Medulla oblongata (tissue), 1 donor: ENCODE data around the gene SHANK1.
A peak's percentile ranks its signal among the peaks of the same experiment; 100 is the strongest.

ENCODE experiments used
- DNase-seq: peaks from one replicate; pipeline ENCODE4 v3.0.0-alpha.2; 2015; ENCODE audit errors: extremely low spot score

Gene SHANK1

DNA sequence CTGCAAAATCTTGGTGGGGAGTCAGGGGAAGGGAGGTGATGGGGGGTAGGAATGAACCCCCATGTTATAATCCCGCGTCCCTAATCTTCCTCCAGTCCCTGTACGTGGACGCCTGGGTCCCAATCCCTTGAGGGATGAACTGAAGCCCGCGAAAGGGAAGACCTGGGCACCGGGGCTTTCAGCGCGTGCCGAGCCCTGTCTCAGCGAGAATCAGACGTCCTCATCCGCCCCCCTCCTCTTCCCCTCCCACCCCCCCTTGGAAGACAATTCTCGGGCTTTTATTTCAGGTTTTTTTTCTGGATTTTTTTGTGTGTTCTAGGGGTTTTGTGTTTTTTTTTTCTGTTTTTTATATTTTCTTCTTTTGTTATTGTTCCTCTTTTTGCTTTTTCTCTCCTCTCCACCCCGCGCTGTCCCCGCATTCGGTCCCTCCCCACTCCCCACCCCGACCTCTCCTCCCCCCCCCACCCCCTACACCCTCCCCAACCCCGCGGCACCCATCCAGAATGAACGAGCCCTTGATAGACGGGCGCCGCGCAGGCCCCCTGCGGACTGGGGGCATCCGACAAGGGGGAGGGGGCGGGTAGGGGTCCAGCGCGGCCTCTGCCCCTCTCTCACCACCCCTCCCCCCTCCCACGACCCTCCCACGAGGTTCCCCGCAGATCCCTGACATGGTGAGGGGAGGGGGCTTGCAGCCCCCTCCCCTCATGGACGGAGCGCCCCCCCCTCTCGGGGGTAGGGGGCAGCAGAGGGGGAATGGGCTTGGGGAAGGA lies 60.1 kb downstream of the SHANK1 start:
- DNase-seq, result no peak

DNA sequence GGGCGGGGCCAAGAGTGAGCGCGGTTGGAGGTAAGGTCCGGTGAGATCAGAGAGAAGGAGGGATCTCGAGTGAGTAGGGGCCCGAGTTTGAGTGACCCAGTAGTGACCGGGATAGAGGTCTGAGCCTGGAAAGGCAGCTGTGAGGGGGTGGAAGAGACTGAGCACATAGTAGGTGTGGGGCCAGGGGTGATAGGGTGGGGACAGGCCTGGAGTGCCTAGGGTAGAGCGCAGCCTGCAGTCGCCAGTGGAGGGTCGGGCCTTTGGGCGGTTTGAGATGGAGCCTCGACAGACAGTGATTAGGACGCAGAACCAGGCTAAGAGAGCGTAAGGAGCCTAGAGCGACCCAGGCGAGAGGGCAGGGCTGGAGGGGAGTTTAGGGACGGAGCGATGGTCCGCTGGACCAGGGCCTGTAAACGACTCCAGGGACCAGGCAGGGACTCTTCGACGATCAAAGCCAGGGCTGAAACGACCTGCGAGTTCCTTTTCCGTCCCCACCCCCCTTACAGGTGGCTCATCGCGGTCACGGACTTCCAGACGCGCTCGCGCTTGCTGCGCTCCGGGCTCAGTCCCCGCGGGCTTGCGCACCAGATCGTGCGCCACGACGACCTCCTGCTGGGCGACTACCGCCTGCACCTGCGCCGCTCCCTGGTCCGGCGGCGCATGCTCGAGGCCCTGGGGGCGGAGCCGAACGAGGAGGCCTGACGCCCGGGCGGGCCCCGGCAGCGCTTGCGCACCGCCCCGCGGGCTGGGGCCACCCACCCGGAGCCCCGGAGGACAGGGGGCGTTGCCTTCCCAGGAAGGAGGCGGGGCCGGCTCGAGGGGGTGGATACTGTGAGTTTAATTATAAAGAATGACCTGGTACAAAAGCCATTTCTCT lies 60.9 kb downstream of the SHANK1 start:
- DNase-seq, result peak; percentile 90

DNA sequence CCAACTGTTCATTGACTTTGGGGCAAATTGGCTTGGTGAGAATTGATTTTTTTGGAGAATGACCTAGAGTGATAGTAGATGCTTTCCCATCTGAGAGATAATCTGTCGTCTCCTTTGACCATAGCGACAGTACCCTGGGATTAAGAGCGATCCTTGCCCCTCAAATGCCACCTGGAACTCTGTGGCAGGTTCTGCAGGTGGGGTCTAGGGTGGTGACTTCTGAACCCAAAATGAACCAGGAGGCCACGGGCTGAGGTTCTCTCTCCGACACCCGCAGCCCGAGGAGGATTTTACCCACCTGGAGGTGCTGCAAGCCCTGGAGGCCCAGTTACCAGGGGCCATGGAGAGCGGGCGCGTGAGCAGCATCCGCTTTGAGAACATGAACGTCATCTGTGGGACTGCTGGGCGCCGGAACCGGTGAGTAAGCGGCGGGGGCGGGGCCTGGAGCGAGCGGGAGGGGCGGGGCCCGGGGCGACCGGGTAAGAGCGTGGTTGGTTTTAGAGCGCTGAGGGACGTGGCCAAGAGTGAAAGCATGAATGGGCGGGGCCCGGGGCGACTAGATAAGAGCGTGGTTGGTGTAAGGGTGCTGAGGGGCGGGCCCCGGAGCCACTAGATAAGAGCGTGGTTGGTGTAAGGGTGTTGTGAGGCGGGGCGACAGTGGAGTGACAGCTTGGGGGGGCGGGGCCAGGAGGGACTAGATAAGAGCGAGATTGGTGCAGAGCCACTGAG lies 61.7 kb downstream of the SHANK1 start:
- DNase-seq, result peak; percentile 98

DNA sequence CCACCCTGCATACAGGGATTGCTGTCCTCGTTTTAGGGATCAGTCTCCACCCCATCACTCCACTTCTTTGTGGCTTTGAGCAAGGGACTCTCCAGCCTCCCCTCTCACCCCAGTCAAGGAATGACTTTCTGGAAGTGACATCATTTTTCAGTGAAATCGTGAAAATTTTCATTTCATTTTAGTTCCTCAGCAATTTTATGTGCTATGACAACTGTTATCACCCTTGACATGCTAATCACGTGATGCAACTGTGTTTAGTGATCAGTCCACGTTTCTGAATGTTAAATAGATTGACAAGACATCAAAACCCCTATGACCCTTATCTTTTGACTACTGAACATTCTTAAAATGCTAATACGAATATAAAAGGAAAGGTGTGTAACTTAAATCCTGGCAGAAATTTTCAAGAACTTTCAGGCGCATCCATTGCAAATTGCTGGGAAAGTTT lies 62.4 kb downstream of the SHANK1 start:
- DNase-seq, result no peak

DNA sequence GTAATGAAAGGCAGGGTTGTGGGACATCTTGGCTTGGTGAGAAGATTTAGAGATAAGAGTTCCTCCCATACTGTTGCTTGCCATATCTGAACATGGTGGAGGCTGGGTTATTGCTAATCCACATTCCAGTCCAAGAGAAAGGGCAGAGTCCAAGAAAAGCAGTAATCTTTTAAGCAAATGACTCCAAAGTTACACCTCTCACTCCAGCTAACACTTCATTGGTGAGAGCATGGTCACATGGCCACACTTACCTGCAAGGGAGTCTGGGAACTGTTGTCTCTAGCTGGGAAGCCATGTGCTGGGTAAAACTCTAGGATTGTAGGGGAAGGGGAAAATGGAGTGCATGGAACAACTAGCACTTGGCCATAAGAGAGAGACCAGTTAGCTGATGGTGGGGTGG lies 64.7 kb downstream of the SHANK1 start:
- DNase-seq, result no peak

DNA sequence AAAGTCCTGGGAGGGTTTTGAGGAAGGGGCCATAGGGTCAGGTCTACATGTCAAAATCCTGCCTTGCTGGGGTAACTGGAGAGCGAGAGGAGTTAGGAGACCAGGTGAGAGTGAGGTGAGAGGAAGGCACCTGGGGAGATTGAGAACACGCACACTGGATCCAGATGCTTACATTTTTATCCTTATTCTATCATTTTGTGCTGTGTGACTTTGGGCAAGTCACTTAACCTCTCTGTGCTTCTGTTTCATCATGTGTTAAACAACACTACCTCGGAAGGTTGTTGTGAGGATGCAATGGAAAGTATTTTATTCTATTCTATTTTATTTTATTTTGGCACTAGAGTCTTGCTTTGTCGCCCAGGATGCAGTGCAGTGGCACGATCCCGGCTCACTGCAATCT lies 66.9 kb downstream of the SHANK1 start:
- no peak for DNase-seq

DNA sequence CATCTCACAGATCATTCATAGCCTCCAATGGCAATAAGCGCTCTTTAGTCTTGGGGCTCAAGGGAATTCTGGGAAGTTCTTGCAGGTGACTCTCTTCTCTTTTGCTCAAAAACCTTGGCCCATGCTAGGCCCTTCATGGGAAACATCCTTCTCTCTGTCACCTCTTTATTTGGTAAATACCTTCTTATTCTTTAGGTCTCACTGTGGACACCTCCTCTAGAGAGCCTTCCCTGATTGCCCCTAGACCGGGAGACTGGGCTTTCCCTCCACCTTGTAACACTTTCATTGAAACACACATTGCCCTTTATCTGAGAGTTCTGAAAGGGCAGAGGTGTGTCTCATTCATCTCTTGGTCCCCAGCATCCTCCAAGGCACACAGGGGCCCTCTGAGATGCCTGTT lies 68.4 kb downstream of the SHANK1 start:
- no peak for DNase-seq

DNA sequence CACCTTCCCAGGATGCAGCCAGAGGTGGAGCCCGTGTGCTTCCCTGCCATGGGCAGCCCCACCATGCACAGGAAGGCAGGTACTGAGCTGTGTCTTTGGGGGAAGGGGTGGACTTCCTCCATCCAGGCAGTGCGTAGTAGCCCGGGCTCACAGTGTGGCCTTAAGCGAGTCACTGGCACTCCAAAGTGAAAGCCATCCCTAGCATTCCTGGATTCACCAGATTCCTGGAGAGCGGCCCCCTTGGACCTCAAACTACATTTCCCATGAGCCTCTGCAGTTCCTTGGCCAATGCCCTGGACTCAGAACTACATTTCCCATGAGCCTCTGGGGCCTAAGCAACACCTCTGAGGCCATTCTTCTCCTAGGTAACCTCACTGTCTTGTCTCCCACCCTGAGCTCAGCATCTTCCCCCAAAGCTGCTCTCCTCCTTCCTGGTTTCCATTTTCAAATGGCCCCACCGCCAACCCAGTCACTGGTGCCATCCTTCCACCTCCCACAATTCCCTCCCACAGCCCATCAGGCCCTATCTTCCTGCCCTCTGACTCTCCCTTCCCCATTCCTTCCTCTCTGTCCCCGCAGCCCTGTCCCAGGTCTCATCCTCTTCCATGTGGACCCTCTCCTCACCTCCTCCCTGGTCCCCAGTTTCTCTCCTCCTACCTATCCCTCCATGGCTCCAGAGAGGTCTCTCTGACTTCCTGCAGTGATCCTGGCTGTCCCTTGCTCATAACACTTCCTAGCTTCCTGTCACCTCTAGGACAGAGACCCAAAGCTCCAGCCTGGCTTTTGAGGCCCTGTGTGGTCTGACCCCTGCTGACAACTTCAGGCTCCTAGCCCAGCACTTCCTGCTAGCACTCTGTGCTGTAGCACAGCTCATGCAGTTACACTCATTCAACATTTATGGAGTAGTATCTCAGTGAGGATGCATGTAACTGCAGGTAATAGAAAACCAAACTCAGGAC lies 69.9 kb downstream of the SHANK1 start, which contains the start of gene C19orf81:
Gene C19orf81, plus strand, starts transcription at position 13 of the 959 bp plus-strand sequence. Its CDS starts 0 bp downstream, at position 13.
- DNase-seq, result no peak

DNA sequence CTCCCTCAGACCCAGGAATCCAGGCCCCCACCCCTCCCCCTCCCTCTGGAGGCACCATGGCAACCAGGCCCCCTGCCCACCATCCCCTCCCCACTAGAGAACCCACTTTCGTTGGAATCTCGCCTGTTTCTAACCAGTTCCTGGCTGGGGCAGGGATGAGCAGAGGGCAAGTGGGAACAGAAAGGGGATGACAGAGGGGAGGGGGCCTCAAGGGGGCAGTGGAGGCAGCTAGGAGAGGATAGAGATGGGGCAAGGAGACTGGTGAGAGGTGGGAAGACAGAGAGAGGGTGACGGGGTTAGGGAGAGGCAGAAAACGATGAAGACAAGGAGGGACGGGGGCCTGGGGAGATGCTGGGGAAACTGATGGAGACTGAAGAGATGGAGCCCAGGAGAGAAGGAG lies 70.9 kb downstream of the SHANK1 start:
- no peak for DNase-seq

DNA sequence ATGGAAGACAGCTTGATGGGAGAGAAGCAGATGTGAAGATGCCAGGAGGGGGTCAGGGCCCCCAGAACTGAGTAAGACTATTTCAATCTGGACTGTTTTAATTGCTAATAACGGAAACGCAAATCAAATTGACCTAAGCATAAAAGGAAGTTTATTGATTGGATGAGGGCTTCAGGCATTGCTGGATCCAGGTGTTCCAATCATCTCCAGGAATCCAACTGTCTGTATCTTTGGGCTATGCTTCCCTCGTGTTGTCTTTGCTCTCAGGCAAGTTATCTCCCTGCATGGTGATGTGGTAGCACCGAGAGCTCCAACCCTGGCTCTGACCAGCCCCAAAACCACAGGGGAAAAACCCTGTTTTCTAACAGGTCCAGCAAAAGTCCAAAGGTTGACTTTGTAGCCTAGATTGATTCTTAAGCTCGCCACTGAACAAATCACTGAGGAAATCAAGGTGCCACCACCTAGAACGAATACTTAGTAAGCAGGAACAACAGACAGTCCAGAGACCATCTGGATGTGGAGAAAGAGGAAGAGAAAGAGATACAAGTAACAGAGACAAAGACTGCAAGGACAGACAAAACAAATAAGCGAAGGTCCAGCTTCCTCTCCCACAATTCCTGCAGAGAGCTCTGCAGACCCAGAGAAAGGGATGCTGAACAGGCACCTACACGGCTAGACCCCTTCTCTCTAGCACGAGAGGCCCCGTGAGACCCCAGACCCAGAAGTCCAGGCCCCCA lies 71.6 kb downstream of the SHANK1 start:
- no peak for DNase-seq

DNA sequence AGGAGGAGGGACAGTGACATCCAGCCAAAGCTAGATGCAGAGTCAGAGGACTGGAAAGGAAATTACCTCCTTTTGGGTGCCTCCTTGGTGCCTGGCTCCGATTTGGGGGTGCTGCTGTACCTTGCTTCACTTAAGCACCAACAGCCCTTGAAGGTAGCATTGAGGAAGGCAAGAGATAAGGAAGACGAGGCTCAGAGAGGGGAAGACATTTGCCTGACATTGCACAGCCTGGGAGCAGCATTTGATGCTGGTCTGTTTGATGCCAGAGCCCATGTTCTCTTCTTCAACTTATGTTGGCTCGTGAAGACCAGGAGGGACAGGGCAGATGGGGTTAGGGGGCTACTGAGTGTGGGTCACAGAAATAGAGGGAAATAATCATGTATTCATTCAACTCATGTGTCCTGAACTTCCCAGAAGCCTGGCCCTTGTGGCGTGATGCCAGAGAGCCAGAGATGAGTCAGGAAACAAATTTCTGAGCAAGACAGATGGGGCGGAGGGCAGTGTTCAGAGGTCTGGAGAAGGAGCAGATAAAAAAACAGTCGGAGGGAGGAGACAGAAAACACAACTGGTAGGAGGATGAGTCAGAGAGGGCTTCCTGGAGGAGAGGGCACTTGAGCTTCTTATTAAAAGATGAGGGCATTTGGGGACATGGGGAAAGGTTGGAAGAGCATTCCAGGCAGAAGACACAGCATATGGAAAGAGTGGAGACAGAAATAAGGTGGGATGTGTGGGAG lies 73.4 kb downstream of the SHANK1 start:
- no peak for DNase-seq

DNA sequence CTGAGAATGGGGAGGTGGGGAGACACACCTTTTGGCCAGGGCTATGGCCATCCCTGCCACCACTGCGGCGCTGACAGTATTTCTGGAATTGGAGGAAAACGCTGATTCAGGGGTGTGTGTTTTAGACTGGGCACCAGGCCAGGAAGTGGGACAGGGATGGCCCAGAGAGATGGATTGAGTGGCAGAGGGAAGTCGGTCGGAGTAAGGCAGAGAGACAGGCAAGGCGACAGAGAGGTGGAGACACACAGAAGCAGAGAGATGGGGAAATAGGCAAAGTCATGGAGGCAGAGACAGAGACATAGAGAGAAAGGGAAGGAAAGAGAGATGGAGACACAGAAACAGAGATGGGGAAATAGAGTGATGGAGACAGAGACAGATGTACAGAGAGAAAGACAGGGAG lies 74.5 kb downstream of the SHANK1 start:
- DNase-seq, result no peak

DNA sequence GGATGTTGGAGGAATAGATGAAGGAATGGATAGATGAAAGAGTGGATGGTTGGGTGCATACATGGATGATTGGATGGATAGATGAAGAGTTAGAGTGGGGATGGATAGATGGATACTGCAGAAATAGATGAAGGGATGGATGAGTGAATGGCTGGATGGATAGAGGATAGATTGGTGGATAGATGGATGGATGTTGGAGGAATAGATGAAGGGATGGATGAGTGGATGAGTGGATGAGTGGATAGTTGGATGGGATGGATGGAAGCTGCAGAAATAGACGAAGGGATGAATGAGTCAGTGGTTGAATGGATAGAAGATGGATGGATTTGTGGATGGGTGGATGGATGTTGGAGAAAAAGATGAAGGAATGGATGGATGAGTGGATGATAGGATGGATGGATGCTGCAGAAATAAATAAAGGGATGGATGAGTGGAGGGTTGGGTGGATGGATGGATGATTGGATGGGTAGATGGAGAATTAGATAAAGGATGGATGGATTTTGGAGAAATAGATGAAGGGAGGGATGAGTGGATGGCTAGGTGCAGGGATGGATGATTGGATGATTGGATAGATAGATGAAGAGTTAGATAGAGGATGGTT lies 75.2 kb downstream of the SHANK1 start:
- no peak for DNase-seq

DNA sequence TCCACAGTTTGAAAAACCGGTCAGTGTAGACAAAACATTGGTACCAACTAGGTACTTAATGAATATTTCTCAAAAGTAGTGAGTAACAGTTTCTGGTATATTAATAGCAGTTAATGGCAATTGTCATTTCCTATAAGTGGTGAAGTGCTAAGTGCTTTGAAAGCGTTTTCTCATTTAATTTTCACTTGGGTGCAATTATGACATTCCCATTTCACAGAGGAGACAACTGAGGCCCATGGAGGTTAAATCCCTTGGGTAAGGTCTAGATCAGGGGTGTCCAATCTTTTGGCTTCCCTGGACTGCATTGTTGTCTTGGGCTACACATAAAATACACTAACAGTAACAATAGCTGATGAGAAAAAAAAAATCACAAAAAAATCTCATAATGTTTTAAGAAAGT lies 79.2 kb downstream of the SHANK1 start:
- DNase-seq, result no peak

DNA sequence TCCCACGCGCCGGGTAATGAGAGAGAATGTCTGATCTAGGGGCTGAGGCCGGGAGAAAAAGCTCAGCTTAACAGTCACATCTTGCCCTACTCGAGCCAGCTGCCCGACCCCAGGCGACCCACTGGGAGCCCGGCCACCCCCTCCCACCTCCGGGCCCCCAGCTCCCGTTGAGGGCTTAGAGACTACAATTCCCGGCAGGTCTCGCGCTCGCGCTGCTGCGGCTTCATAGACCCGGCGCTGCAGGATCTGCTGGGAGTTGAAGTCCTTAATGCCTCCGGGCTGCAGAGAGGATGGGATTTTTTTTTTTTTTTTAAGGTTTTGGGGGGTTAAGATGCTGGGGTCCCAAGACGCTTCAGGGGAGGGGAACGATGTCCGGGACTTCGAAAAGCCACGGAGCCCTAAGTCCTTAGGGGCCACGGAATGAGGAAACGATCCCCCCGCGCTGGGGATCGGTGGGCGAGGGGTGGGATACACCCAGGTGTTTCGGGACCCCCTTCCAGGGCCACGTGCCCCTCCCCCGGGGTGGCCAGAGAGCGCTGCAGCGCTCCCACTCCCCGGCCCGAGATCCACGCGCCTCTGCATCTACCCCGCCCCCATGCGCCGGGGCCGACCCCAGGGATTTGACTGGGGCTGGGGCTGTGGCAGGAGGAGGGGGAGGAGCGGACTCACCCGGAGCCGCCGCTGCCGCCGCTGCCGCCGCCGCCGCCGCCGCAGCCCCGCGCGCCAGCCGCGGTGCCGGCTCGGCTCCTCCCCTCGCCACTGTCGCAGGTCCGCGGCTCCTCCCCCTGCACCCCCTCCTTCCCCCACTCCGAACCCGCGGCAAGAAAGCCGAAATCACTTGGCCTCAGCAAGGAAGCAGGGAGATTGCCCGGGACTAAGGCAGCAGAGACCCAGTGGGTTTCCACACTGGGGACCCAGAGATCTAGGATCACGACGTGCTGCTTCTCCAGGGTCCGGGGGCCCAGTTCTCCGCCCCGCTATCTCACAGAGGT lies 80.2 kb downstream of the SHANK1 start, which contains the start of gene SYT3:
Gene SYT3, minus strand, starts transcription at position 761 of the 992 bp plus-strand sequence. CDS start 2,470 bp downstream, outside the sequence.
- DNase-seq, result peak; percentile 66

DNA sequence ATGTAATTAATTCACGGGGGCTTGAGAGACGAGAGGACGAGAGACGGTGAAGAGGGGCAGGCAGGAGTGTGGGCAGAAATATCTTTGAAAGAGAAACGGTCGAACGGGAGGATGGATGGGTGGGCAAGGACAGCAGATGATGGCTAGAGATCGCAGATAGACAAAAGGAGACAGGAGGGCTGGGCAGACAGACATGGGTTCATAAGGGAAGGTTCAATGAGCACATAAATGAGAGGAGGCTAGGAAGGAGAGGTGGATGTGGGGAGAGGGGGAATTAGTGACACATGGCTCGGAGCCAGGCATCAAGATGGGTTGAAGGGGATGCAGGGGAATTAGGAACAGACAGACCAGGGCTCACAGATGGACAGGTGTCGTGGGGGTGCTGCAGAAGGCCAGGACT lies 81.0 kb downstream of the SHANK1 start:
- DNase-seq, result no peak

DNA sequence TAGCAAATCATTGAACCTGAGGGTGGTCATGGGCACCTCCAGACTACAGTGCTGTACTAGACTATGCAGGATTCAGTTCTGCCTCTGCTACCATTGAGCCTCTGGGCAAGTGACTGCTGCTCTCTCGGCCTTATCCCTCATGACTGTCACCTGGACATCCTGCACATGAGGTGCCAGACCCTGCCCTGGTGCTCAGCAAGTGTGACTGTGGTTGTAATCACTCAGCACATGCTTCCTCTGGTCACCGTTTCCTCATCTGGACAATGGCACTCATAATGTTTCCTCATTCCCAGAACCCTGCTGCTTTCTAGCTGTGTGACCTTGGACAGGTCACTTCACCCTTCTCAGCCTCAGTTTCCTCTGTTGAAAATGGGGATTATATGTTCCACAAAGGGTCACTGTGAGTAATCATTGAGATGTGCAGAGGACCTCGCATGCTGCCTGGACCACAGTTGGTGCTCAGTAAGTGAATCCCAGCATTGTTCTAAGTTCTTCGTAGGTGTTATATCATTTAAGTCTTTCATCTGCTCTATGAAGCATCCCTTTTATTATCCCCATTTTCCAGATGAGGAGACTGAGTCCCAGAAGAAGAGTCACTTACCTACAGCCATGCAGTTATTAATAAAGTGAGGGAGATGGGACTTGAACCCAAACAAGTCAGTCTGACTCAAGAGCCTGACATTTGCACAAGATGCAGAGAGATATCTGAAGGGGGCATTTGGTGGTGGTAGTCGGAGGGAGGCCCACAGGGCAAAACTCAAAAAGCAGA lies 83.1 kb downstream of the SHANK1 start:
- DNase-seq, result no peak
